SK-N-SH (cell line): ENCODE results near the gene MCC. TPM values are rescaled to one million over a fixed set of nuclear protein-coding genes. Genes with fewer than 3 reads are reported as not detected.

Experiments
- CTCF ChIA-PET: fragments of 300-600, 350-600 bp; formaldehyde crosslinking; extraction: SDS; loops from one replicate; lab custom pipeline; 2021; lab: Yijun Ruan, JAX
- POLR2A ChIA-PET: fragments of 350-600 bp; sonication (Branson Sonifier 250); formaldehyde crosslinking; extraction: SDS; loops from one replicate; lab custom pipeline; 2020; ENCODE audit warnings: antibody characterized with exemption, inconsistent platforms; lab: Yijun Ruan, JAX
- DNase-seq: peaks from one replicate; pipeline ENCODE4 v3.0.0; 2012
- H2AFZ ChIP-seq: fragments of 200-600 bp; sonication (generic); 2 replicates; pipeline ENCODE4 v1.8.1; 2016; ENCODE audit warnings: antibody characterized with exemption, mild to moderate bottlenecking, low read depth
- H3F3A ChIP-seq: fragments of 200-600 bp; sonication (generic); replicated peaks from 2 replicates; pipeline ENCODE3; 2016; ENCODE audit warnings: antibody characterized with exemption, mild to moderate bottlenecking; ENCODE audit not compliant: insufficient read depth
- H3K27ac ChIP-seq, 2 experiments: fragments of 200-500 bp in 1 of 2; fragments of 200-600 bp in 1 of 2; sonication (Bioruptor generic) in 1 of 2; sonication (generic), shearing (Covaris generic) in 1 of 2; 2 replicates each; pipeline versions ENCODE4 v1.5.1 to v1.6.1; 2014 to 2016; ENCODE audit warnings: low read depth in 2 of 2, inconsistent platforms in 1 of 2, low read length in 1 of 2, mild to moderate bottlenecking in 1 of 2, mixed read lengths in 1 of 2
- H3K27me3 ChIP-seq: fragments of 200-600 bp; sonication (generic), shearing (Covaris generic); 2 replicates; pipeline ENCODE4 v1.6.1; 2016; ENCODE audit warnings: mixed run types; ENCODE audit not compliant: insufficient read depth
- H3K36me3 ChIP-seq, 2 experiments: fragments of 200-500 bp in 1 of 2; fragments of 200-600 bp in 1 of 2; sonication (Bioruptor generic) in 1 of 2; sonication (generic) in 1 of 2; replicated peaks in 1 of 2; 2 replicates each; pipeline versions ENCODE3 to v1.5.1; 2014 to 2016; ENCODE audit warnings: low read length in 1 of 2, mild to moderate bottlenecking in 1 of 2; ENCODE audit not compliant: insufficient read depth in 2 of 2, control insufficient read depth in 1 of 2
- H3K4me1 ChIP-seq, 2 experiments: fragments of 200-500 bp in 1 of 2; fragments of 200-600 bp in 1 of 2; sonication (Bioruptor generic) in 1 of 2; sonication (generic), shearing (Covaris generic) in 1 of 2; 2 replicates each; pipeline versions ENCODE4 v1.5.1 to v1.6.1; 2014 to 2016; ENCODE audit warnings: low read depth in 1 of 2, low read length in 1 of 2, mixed run types in 1 of 2; ENCODE audit not compliant: insufficient read depth in 2 of 2, control insufficient read depth in 1 of 2
- H3K4me2 ChIP-seq: fragments of 200-600 bp; sonication (generic), shearing (Covaris generic); 2 replicates; pipeline ENCODE4 v1.6.1; 2017; ENCODE audit warnings: mixed run types
- H3K4me3 ChIP-seq, 2 experiments: fragments of 200-500 bp in 1 of 2; fragments of 200-600 bp in 1 of 2; sonication (Bioruptor generic) in 1 of 2; sonication (generic), shearing (Covaris generic) in 1 of 2; 2 replicates each; pipeline versions ENCODE4 v1.5.1 to v1.8.1; 2014 to 2016; ENCODE audit warnings: low read depth in 2 of 2, inconsistent platforms in 1 of 2, low read length in 1 of 2, mild to moderate bottlenecking in 1 of 2, mixed read lengths in 1 of 2, moderate library complexity in 1 of 2
- H3K79me2 ChIP-seq: fragments of 200-600 bp; sonication (generic); 2 replicates; pipeline ENCODE4 v1.8.1; 2017; ENCODE audit warnings: mild to moderate bottlenecking; ENCODE audit not compliant: insufficient read depth
- H3K9ac ChIP-seq: fragments of 200-600 bp; sonication (generic); 2 replicates; pipeline ENCODE4 v1.6.1; 2017; ENCODE audit warnings: mixed run types
- H3K9me2 ChIP-seq: fragments of 200-600 bp; sonication (generic); 2 replicates; pipeline ENCODE4 v1.6.1; 2017; ENCODE audit warnings: mixed run types
- H3K9me3 ChIP-seq: fragments of 200-600 bp; sonication (generic); 2 replicates; pipeline ENCODE4 v1.6.1; 2017; ENCODE audit warnings: mixed run types, mild to moderate bottlenecking, moderate library complexity
- H4K20me1 ChIP-seq: fragments of 200-600 bp; sonication (generic); 2 replicates; pipeline ENCODE4 v1.6.1; 2017; ENCODE audit warnings: mild to moderate bottlenecking, mixed run types; ENCODE audit not compliant: insufficient read depth
- CTCF ChIP-seq: fragments of 200-600 bp; sonication (generic); IDR thresholded peaks from 2 replicates; pipeline ENCODE4 v1.6.1; 2017; ENCODE audit warnings: antibody characterized with exemption, mild to moderate bottlenecking, moderate library complexity
- ELF1 ChIP-seq: IDR thresholded peaks from 2 replicates; pipeline ENCODE4 v1.4.0; 2012
- MEF2A ChIP-seq: IDR thresholded peaks from 2 replicates; pipeline ENCODE4 v1.4.0; 2012; ENCODE audit warnings: low read depth, borderline replicate concordance
- NRF1 ChIP-seq: IDR thresholded peaks from 2 replicates; pipeline ENCODE4 v1.6.1; 2012; ENCODE audit warnings: low read depth, mild to moderate bottlenecking, low read length
- PBX3 ChIP-seq: IDR thresholded peaks from 2 replicates; pipeline ENCODE4; 2012
- REST ChIP-seq: IDR thresholded peaks from 2 replicates; pipeline ENCODE4 v1.6.1; 2012; ENCODE audit warnings: mild to moderate bottlenecking, low read depth, low read length, moderate library complexity
- RFX5 ChIP-seq: IDR thresholded peaks from 2 replicates; pipeline ENCODE4 v1.6.1; 2012; ENCODE audit warnings: mild to moderate bottlenecking, improper control_type of control experiment, low read length
- SIN3A ChIP-seq: IDR thresholded peaks from 2 replicates; pipeline ENCODE4 v1.6.1; 2012; ENCODE audit warnings: low read depth, mild to moderate bottlenecking, low read length, moderate library complexity, borderline replicate concordance
- USF1 ChIP-seq: IDR thresholded peaks from 2 replicates; pipeline ENCODE4 v1.4.0; 2012; ENCODE audit warnings: low read depth, borderline replicate concordance
- USF2 ChIP-seq: fragments of 150-350 bp; IDR thresholded peaks from 2 replicates; pipeline ENCODE4 v1.6.1; 2017; ENCODE audit warnings: antibody characterized with exemption, low read length, low read depth, borderline replicate concordance
- WGBS: methylation state at CpG from one replicate; pipeline ENCODE4 v1.1.6; 2017; ENCODE audit warnings: low lambda C conversion rate; 5-methylcytosine and 5-hydroxymethylcytosine counted together
- polyA plus RNA-seq, 3 experiments: library from polyadenylated mRNA; depleted of rRNA; stranded (reverse); fragments of >200 nt; gene quantifications; 2 replicates each; pipeline ENCODE4 v1.2.3, GENCODE V29; 2012

MCC gene
- polyA plus RNA-seq, 1 of the 3 experiments (the other 2 are of a cell fraction): 3.6 TPM

GRCh38 chr5:112973904-112974303 lies 514.3 kb downstream of the MCC start:
- Histone ChIP-seq H3K27me3 (no peaks in the 10 kb centered on the region), H3K79me2 (peaks cover 23% of the 10 kb centered on the region), H3K4me3 (no peak overlapping the region), H3K9me3 (no peaks in the 10 kb centered on the region), H4K20me1 (peaks cover 9% of the 10 kb centered on the region), H3K36me3 (no peaks in the 10 kb centered on the region), H3F3A (no peaks in the 10 kb centered on the region), H3K9me2 (no peaks in the 10 kb centered on the region), H3K9ac (no peak overlapping the region), H3K4me1 (peaks cover 7 to 13% of the 10 kb centered on the region in 2 experiments; a peak in 3 of 4 replicates), H3K27ac (no peak overlapping the region), H2AFZ (no peak overlapping the region), H3K4me2 (no peak overlapping the region)
- CTCF ChIA-PET: interaction anchor here (1.3 kb wide), 1 partner anchor 22 kb away, joined by 3 read pairs; no protein-coding TSS in a partner anchor
- no peak for DNase-seq
- TF ChIP-seq CTCF (no peak), PBX3 (no peak), NRF1 (no peak), REST (no peak), USF1 (no peak), SIN3A (no peak), RFX5 (no peak), USF2 (no peak), ELF1 (no peak), MEF2A (no peak)
- POLR2A ChIA-PET: no interaction called here
- no CpG with 5 or more reads among the region's 1 CpG for WGBS
